HG02571 (cell line): ENCODE measurements around the gene ABO.
"Not testable (repeated sequence)": the region's sequence is repeated elsewhere in the genome, so short reads cannot be mapped to it uniquely, and the experiment has no call there.

ENCODE experiments used
- ATAC-seq: cut with Tn5 transposase; IDR thresholded peaks from one replicate; pipeline ENCODE4 v1.9.1; 2021; ENCODE audit warnings: mild to moderate bottlenecking, moderate library complexity; ENCODE audit not compliant: unreplicated experiment

The ABO gene

GRCh38 chr9:133226219-133227171, 48.5 kb downstream of the ABO start:
- ATAC-seq = no peak

GRCh38 chr9:133225171-133226011, 49.6 kb downstream of the ABO start:
- no peak for ATAC-seq

GRCh38 chr9:133224762-133225161, 50.2 kb downstream of the ABO start:
- no peak for ATAC-seq

- not testable (repeated sequence) for ATAC-seq
Measured at GRCh38 chr9:133223159-133223756, 51.7 kb downstream of the ABO start.

GRCh38 chr9:133221994-133222393, 53.0 kb downstream of the ABO start:
- not testable (repeated sequence) for ATAC-seq

GRCh38 chr9:133221177-133221809, 53.7 kb downstream of the ABO start:
- ATAC-seq = no peak

- ATAC-seq = not testable (repeated sequence)
Measured at GRCh38 chr9:133218049-133218975, 56.7 kb downstream of the ABO start.

- not testable (repeated sequence) for ATAC-seq
Measured at GRCh38 chr9:133217333-133217988, 57.5 kb downstream of the ABO start.

- ATAC-seq = not testable (repeated sequence)
Measured at GRCh38 chr9:133214276-133214675, 60.7 kb downstream of the ABO start.

GRCh38 chr9:133210609-133211008, 64.4 kb downstream of the ABO start:
- ATAC-seq = no peak

GRCh38 chr9:133210202-133210532, 64.8 kb downstream of the ABO start:
- ATAC-seq = no peak

GRCh38 chr9:133209327-133210201, 65.4 kb downstream of the ABO start:
- ATAC-seq = not testable (repeated sequence)

- not testable (repeated sequence) for ATAC-seq
Measured at GRCh38 chr9:133208880-133209300, 66.1 kb downstream of the ABO start, which contains the start of gene OBP2B. Gene OBP2B (minus strand): TSS chr9:133209250. CDS start chr9:133209199, 51 bp downstream.

GRCh38 chr9:133208171-133208879, 66.7 kb downstream of the ABO start:
- not testable (repeated sequence) for ATAC-seq

GRCh38 chr9:133207540-133208170, 67.3 kb downstream of the ABO start:
- no peak for ATAC-seq

- no peak for ATAC-seq
Measured at GRCh38 chr9:133207021-133207531, 67.9 kb downstream of the ABO start.
